HepG2 (cell line): ENCODE data around the gene TRIM23. TPM values are rescaled to one million over a fixed set of nuclear protein-coding genes. Genes with fewer than 3 reads are reported as not detected.
A peak's percentile ranks its signal among the peaks of the same experiment; 100 is the strongest.

Experiments used
- HOMEZ ChIP-seq: IDR thresholded peaks from 2 replicates; pipeline ENCODE4 v1.6.1; 2016; ENCODE audit warnings: low read depth
- ISL2 ChIP-seq: sonication (generic); formaldehyde crosslinking; IDR thresholded peaks from 2 replicates; pipeline ENCODE4 v1.5.0; 2020; ENCODE audit warnings: missing genetic modification reagents
- MED1 ChIP-seq: sonication (generic); formaldehyde crosslinking; IDR thresholded peaks from 2 replicates; pipeline ENCODE4 v1.4.0; 2020; ENCODE audit warnings: missing genetic modification reagents
- MEIS1 ChIP-seq: sonication (generic); formaldehyde crosslinking; IDR thresholded peaks from 2 replicates; pipeline ENCODE4 v1.9.0; 2021; ENCODE audit warnings: mild to moderate bottlenecking, missing genetic modification reagents, moderate library complexity, borderline replicate concordance
- NR3C1 ChIP-seq: sonication (generic); formaldehyde crosslinking; IDR thresholded peaks from 2 replicates; pipeline ENCODE4 v1.4.0; 2020; ENCODE audit warnings: missing genetic modification reagents
- PAXIP1 ChIP-seq: sonication (generic); formaldehyde crosslinking; conservative IDR thresholded peaks from 2 replicates; pipeline ENCODE4 v1.4.0; 2020; ENCODE audit warnings: mild to moderate bottlenecking, missing genetic modification reagents, moderate library complexity
- PCBP2 ChIP-seq: fragments of 200-400 bp; formaldehyde crosslinking; optimal IDR thresholded peaks from 2 replicates; pipeline ENCODE3; 2018; ENCODE audit warnings: low read length, low read depth; ENCODE audit not compliant: poor library complexity, severe bottlenecking
- POLR2AphosphoS5 ChIP-seq: IDR thresholded peaks from 2 replicates; pipeline ENCODE4 v1.6.1; 2012; ENCODE audit warnings: low read depth, low read length
- SOX5 ChIP-seq: IDR thresholded peaks from 2 replicates; pipeline ENCODE4 v1.6.1; 2016; ENCODE audit warnings: borderline replicate concordance
- SOX6 ChIP-seq, 2 experiments: fragments of 450-650 bp in 1 of 2; sonication (generic) in 1 of 2; formaldehyde crosslinking in 1 of 2; IDR thresholded peaks; 2 replicates each; pipeline versions ENCODE4 v1.4.0 to v1.6.1; 2017 to 2020; ENCODE audit warnings: antibody characterized with exemption in 1 of 2, mild to moderate bottlenecking in 1 of 2, missing genetic modification reagents in 1 of 2
- YEATS4 ChIP-seq: sonication (generic); formaldehyde crosslinking; IDR thresholded peaks from 2 replicates; pipeline ENCODE4 v1.4.0; 2020; ENCODE audit warnings: missing genetic modification reagents, borderline replicate concordance
- ZBTB33 ChIP-seq: sonication (generic); formaldehyde crosslinking; IDR thresholded peaks from 2 replicates; pipeline ENCODE4 v1.4.0; 2020; ENCODE audit warnings: missing genetic modification reagents
- ZMYM3 ChIP-seq: sonication (generic); formaldehyde crosslinking; IDR thresholded peaks from 2 replicates; pipeline ENCODE4 v1.5.1; 2020; ENCODE audit warnings: mild to moderate bottlenecking, missing genetic modification reagents
- ZMYM4 ChIP-seq: sonication (generic); formaldehyde crosslinking; IDR thresholded peaks from 2 replicates; pipeline ENCODE4 v1.8.1; 2023; ENCODE audit warnings: mild to moderate bottlenecking, missing genetic modification reagents
- ZNF331 ChIP-seq: sonication (generic); formaldehyde crosslinking; IDR thresholded peaks from 2 replicates; pipeline ENCODE4 v1.4.0; 2020; ENCODE audit warnings: missing genetic modification reagents
- ZNF414 ChIP-seq: sonication (generic); formaldehyde crosslinking; IDR thresholded peaks from 2 replicates; pipeline ENCODE4 v1.5.0; 2020; ENCODE audit warnings: missing genetic modification reagents
- ZNF580 ChIP-seq: IDR thresholded peaks from 2 replicates; pipeline ENCODE4 v1.6.1; 2016; ENCODE audit warnings: low read depth, borderline replicate concordance
- ZNF614 ChIP-seq: IDR thresholded peaks from 2 replicates; pipeline ENCODE4 v1.6.1; 2018; ENCODE audit warnings: missing biosample characterization, missing genetic modification reagents, inconsistent platforms, borderline replicate concordance
- ZNF75D ChIP-seq: sonication (generic); formaldehyde crosslinking; IDR thresholded peaks from 2 replicates; pipeline ENCODE4 v1.8.1; 2023; ENCODE audit warnings: missing genetic modification reagents, mild to moderate bottlenecking, borderline replicate concordance
- ZNF770 ChIP-seq: sonication (generic); formaldehyde crosslinking; IDR thresholded peaks from 2 replicates; pipeline ENCODE4 v1.5.0; 2020; ENCODE audit warnings: mild to moderate bottlenecking, missing genetic modification reagents
- polyA plus RNA-seq, 8 experiments: library from polyadenylated mRNA; depleted of rRNA in 3 of 8; stranded (reverse) in 7 of 8; unstranded in 1 of 8; fragments of >200 nt; fragmentation: Illumina TruSeq in 4 of 8; extraction: Trizol in 4 of 8; gene quantifications; 2 replicates each; pipeline versions ENCODE4 v1.2.1 to v1.2.3, GENCODE V29; 2011 to 2016; ENCODE audit warnings: low read depth in 4 of 8, missing spikeins in 1 of 8, mixed read lengths in 1 of 8; ENCODE audit not compliant: insufficient read depth in 1 of 8
- total RNA-seq, 5 experiments: library from RNA; depleted of rRNA; stranded (reverse); fragments of >200 nt; fragmentation: Illumina TruSeq; extraction: Trizol; gene quantifications; 2 replicates each; pipeline ENCODE4 v1.2.3, GENCODE V29; 2016; ENCODE audit warnings: low read depth in 1 of 5

The TRIM23 gene
- total and polyA plus RNA-seq, 2 of the 13 experiments (the other 11 are each of a cell fraction or from before 2014, with no cell fraction given), result 4.6 to 11.4 TPM

GRCh38 chr5:65651144-65651543 is 27.0 kb upstream of the TRIM23 start (continued):
- no peak for TF ChIP-seq PCBP2
- peak; percentile 87 for TF ChIP-seq PAXIP1 (CRISPR knock-in tag)
- no peak for TF ChIP-seq POLR2AphosphoS5
- TF ChIP-seq MED1, result peak; percentile 79
- TF ChIP-seq ZNF331 (CRISPR knock-in tag), result peak; percentile 44; the same call in 1 of the 2 replicates
- peak; percentile 93 for TF ChIP-seq ZMYM3 (CRISPR knock-in tag)
- TF ChIP-seq ZNF414 (CRISPR knock-in tag), result no peak
- peak; percentile 88 for TF ChIP-seq HOMEZ
- no peak for TF ChIP-seq SOX6 (IDR thresholded peaks at IDR 0.05)
- peak; percentile 81 for TF ChIP-seq SOX6 (CRISPR knock-in tag; IDR thresholded peaks at IDR 0.05)
- peak; percentile 67; the same call in 1 of the 2 replicates for TF ChIP-seq ZNF580 (CRISPR knock-in tag)
- peak; percentile 79 for TF ChIP-seq ZBTB33 (CRISPR knock-in tag)
- 0 out of 2 replicates have a peak, but pooled peaks have one; percentile 38 for TF ChIP-seq YEATS4 (CRISPR knock-in tag)
- TF ChIP-seq NR3C1 (CRISPR knock-in tag), result no peak
- peak; percentile 97 for TF ChIP-seq ZNF770 (CRISPR knock-in tag)
- peak; percentile 94 for TF ChIP-seq ZMYM4
- peak; percentile 49; the same call in 1 of the 2 replicates for TF ChIP-seq ZNF614 (CRISPR knock-in tag)
- TF ChIP-seq SOX5 (CRISPR knock-in tag), result peak; percentile 73; the same call in 1 of the 2 replicates
- no peak for TF ChIP-seq ZNF75D (CRISPR knock-in tag)
- 0 out of 2 replicates have a peak, but pooled peaks have one; percentile 26 for TF ChIP-seq ISL2 (CRISPR knock-in tag)
- no peak for TF ChIP-seq MEIS1 (CRISPR knock-in tag)
